GM12872 (cell line): Measurements from ENCODE around the gene STARD13.

Source experiments
- TF ChIP-seq, protein P1 (sequence below): IDR thresholded peaks from 3 replicates; pipeline ENCODE4 v1.5.1; 2011; ENCODE audit warnings: low read depth, mild to moderate bottlenecking, low read length, moderate library complexity; ENCODE audit not compliant: insufficient read depth

The STARD13 gene

DNA sequence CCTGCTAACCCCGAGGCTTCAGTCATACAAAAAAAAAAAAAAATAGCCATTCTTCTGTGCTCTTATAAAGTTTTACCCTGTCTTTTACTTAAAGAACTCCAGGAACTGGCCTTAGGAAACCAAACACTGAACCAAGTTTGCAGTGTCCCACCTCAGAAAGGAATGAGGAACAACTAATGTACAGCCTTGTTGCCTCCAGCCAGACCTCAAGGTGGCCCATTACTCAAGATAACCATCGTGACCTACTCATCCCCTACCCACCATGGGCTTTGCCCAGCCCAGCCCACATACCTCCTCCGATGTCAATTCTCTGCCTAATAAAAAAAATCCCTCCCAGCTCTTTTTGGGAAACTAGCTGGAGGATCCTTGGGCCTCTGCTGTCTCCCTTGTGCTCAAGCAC lies 133.2 kb downstream of the STARD13 start:
- TF ChIP-seq, protein P1, sequence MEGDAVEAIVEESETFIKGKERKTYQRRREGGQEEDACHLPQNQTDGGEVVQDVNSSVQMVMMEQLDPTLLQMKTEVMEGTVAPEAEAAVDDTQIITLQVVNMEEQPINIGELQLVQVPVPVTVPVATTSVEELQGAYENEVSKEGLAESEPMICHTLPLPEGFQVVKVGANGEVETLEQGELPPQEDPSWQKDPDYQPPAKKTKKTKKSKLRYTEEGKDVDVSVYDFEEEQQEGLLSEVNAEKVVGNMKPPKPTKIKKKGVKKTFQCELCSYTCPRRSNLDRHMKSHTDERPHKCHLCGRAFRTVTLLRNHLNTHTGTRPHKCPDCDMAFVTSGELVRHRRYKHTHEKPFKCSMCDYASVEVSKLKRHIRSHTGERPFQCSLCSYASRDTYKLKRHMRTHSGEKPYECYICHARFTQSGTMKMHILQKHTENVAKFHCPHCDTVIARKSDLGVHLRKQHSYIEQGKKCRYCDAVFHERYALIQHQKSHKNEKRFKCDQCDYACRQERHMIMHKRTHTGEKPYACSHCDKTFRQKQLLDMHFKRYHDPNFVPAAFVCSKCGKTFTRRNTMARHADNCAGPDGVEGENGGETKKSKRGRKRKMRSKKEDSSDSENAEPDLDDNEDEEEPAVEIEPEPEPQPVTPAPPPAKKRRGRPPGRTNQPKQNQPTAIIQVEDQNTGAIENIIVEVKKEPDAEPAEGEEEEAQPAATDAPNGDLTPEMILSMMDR = no peak

DNA sequence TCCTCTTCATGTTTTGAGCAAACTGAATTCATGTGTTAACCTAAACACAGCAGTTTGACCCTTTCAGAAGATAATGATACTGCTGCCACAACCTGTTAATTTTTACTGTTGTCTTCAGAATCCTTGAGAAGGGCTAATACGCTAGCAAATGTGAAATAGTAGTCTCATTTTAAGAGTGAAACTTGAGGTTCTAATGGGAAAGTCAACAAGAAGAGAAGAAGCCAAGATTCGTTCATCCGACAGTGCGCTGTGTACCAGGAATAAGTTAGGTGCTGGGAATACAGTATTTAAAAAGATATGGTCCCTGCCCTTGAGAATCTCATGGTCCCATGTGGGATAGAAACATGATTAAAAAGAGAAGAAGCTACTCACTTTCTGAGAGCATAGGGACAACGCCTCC lies 134.9 kb downstream of the STARD13 start:
- TF ChIP-seq, protein P1 = no peak

DNA sequence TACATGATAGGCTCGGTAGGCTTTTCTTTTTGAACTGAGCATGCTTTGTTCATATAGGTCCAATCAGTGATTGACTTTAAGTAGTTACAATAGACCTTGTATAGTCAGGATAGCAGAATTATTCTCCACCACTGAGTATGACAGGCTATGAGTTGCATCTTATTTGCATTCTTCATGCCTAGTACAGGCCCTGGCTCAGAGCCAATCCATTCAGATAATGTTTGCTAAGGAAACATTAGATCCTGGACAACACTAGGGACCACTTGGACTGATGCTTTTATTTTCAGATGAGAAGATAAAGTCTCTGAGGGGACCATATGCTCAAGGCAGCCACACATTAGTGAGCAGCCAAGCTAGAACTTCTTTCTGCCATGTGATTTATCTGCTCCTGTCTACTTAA lies 135.4 kb downstream of the STARD13 start:
- TF ChIP-seq, protein P1 = no peak

DNA sequence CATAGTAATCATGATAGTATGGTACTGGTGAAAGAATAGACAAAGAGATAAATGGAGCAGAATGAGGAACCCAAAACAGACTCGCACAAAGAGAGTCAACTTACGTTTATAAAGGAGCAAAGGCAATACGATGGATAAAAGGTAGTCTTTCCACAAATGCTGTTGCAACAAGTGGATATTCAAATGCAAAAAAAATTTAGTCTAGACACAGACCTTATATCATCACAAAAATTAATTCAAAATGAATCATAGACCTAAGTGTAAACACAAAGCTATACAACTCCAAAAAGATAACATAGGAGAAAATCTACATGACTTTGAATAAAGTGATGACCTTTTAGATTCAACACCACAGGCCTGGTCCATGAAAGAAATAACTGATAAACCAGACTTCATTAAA lies 137.7 kb downstream of the STARD13 start:
- TF ChIP-seq, protein P1 = no peak

DNA sequence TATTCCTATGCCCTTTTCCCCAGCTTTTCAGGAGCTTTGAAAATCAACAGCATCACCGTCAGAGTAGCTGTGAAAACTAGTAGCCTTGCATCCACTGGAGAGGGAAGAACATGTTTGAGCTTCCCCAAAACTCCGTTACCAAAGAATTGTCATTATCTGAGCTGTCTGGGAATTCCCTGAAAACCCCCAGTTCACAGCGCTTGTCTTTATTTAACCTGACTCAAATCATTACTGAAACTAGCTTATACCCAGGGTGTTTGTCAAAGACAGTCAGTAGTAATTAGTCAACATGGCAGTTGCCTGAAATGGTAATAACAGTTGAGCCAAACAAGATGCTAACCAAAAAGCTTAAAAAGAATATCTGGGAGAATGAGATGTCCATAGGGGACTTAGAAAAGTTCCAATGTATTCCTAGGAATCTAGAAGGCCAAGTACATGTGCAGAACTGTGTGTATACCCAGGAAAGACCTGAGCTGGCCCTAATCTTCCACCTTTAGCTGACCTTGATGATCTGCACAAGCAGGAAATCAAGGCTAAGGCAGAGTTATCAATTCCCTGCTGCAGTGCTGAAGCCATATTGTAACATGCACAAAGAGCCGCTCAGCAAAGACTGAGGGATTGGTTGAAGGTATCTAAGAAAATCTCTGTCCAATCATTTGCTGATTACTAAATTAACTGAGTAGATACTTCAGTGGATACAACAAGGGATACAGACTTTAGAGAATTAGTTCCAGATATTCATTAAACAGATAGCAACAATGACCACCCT lies 138.5 kb downstream of the STARD13 start:
- TF ChIP-seq, protein P1 = no peak

DNA sequence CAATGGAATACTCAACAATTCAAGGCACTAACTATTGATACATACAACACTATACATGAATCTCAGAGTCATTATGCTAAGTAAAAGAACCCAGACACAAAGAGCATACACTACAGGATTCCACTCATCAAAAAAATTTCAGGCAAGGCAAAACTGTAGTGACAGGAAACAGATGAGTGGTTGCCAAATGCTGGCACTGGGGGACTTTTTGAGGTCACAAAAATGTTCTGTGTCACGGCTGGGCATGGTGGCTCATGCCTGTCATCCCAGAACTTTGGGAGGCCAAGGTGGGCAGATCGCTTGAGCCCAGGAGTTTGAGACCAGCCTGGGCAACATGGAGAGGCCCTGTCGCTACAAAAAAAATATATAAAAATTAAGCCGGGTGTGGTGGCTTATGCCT lies 139.9 kb downstream of the STARD13 start:
- TF ChIP-seq, protein P1 = no peak

DNA sequence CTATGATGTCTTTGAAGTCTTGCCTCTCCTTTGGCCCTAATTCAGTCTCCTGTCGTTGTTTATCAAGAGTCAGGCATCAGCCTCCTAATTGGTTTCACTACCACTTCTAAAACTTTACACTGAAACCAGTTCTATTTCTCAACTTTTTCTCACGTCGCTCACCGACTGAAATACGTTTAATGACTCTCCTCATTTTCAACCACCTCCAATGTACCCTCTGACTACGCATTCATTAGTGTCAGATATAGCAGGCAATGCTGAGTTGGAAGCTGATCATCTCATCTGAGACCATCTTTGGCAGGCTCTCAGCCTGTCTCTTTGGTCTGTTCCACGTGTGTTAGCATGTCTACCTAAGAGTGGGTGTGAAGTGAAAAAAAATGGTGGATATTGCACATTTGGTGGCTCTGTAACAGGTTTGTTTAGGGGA lies 141.2 kb downstream of the STARD13 start:
- TF ChIP-seq, protein P1 = no peak
